ENCODE data around the gene SLX4IP.

- no peak for TF ChIP-seq CTCF (IDR thresholded peaks at IDR 0.05; ENCODE audit: low read depth, low read length)
- no peak for TF ChIP-seq EZH2phosphoT487 (IDR thresholded peaks at IDR 0.05; ENCODE audit: low read depth)
Measured at GRCh38 chr20:10622657-10623418, 187.7 kb downstream of the SLX4IP start.
